Vagina (tissue), 2 donors: ENCODE data around the gene GRK5. TPM values are rescaled to one million over a fixed set of nuclear protein-coding genes. Genes with fewer than 3 reads are reported as not detected.

ENCODE experiments used
- DNase-seq, 2 donors: peaks; one replicate each; pipeline ENCODE4 v3.0.0-alpha.2; 2017; ENCODE audit errors: extremely low spot score in 2 of 2
- H3K27ac ChIP-seq: fragments of 200-600 bp; sonication (generic); one replicate; pipeline ENCODE4 v1.5.1; 2019
- H3K27me3 ChIP-seq: fragments of 200-600 bp; sonication (generic); one replicate; pipeline ENCODE4 v1.5.1; 2019
- H3K36me3 ChIP-seq, 2 donors: fragments of 200-600 bp; sonication (generic); one replicate each; pipeline ENCODE4 v1.5.1; 2017 to 2019
- H3K4me1 ChIP-seq: fragments of 200-600 bp; sonication (generic); one replicate; pipeline ENCODE4 v1.5.1; 2019
- H3K4me3 ChIP-seq, 2 donors: fragments of 200-600 bp; sonication (generic); 1 replicate in 1 of 2; 2 replicates in 1 of 2; pipeline ENCODE4 v1.5.1; 2016 to 2019
- H3K9me3 ChIP-seq: fragments of 200-600 bp; sonication (generic); one replicate; pipeline ENCODE4 v1.5.1; 2019
- POLR2A ChIP-seq, 2 donors: fragments of 450-650 bp; IDR thresholded peaks; one replicate each; pipeline ENCODE4 v1.6.1; 2017; ENCODE audit warnings: antibody characterized with exemption in 2 of 2, mild to moderate bottlenecking in 2 of 2, moderate library complexity in 2 of 2
- POLR2AphosphoS5 ChIP-seq, 2 donors: sonication (generic); formaldehyde crosslinking; IDR thresholded peaks; one replicate each; pipeline ENCODE4 v1.9.0; 2017; ENCODE audit warnings: antibody characterized with exemption in 2 of 2, mild to moderate bottlenecking in 2 of 2, low read depth in 1 of 2; ENCODE audit not compliant: insufficient read depth in 1 of 2
- intact Hi-C: fragments of 100-400 bp; cut with DNase I; formaldehyde crosslinking; loops from one replicate; pipeline ENCODE4 v1.15.1; 2023
- total RNA-seq: library from RNA; depleted of rRNA; stranded (reverse); fragments of >200 nt; gene quantifications from one replicate; pipeline ENCODE4 v1.2.3, GENCODE V29; 2016
- TF ChIP-seq, protein P1 (sequence below), 3 experiments: fragments of 450-650 bp in 2 of 3; fragments of 200-600 bp in 1 of 3; sonication (generic) in 1 of 3; IDR thresholded peaks; one replicate each; pipeline ENCODE4 v1.5.1; 2017 to 2019; ENCODE audit warnings: antibody characterized with exemption in 3 of 3, mild to moderate bottlenecking in 2 of 3, moderate library complexity in 2 of 3

GRK5 gene
- total RNA-seq, 1 donor from 2014 or later: 16.5 TPM

DNA sequence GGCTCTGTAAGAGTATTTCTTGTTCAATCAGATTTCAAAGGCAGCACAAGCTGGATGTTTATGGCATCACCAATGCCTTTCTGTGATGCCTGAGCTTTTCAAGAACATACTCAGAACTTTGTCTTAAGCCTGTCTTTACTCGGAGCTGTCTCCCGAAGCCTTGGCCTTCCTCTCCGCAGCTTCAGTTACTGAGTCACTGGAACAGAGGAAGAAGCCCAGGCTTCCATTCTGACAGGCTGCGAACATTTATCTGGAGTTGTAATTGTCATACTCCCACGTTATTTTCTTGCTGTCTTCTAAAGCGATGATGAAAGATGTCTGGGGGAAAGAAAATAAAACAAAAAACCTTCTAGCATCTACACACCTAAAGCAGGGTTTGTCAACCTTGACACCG, 43.9 kb downstream of the GRK5 start:
- TF ChIP-seq, protein P1, sequence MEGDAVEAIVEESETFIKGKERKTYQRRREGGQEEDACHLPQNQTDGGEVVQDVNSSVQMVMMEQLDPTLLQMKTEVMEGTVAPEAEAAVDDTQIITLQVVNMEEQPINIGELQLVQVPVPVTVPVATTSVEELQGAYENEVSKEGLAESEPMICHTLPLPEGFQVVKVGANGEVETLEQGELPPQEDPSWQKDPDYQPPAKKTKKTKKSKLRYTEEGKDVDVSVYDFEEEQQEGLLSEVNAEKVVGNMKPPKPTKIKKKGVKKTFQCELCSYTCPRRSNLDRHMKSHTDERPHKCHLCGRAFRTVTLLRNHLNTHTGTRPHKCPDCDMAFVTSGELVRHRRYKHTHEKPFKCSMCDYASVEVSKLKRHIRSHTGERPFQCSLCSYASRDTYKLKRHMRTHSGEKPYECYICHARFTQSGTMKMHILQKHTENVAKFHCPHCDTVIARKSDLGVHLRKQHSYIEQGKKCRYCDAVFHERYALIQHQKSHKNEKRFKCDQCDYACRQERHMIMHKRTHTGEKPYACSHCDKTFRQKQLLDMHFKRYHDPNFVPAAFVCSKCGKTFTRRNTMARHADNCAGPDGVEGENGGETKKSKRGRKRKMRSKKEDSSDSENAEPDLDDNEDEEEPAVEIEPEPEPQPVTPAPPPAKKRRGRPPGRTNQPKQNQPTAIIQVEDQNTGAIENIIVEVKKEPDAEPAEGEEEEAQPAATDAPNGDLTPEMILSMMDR (IDR thresholded peaks at IDR 0.05): no peak
- TF ChIP-seq POLR2AphosphoS5 (IDR thresholded peaks at IDR 0.05; ENCODE audit: insufficient read depth in 1 of 2, low read depth in 1 of 2): no peak
- no peak for TF ChIP-seq POLR2A (IDR thresholded peaks at IDR 0.05)
- Histone ChIP-seq H3K27ac (peak overlapping the region; percentile 85), H3K36me3 (no peaks in the 10 kb centered on the region), H3K27me3 (no peaks in the 10 kb centered on the region), H3K9me3 (no peaks in the 10 kb centered on the region), H3K4me1 (peaks cover 87% of the 10 kb centered on the region), H3K4me3 (no peak overlapping the region)
- no peak for DNase-seq
- intact Hi-C loops: loop anchor here (5.0 kb wide), 1 partner anchor 44 kb away; the partner anchor contains the start of gene GRK5

GRCh38 chr10:119252051-119252465, 44.7 kb downstream of the GRK5 start:
- no peaks in the 10 kb centered on the region for H3K36me3 ChIP-seq
- peak overlapping the region; percentile 85 for H3K27ac ChIP-seq
- H3K9me3 ChIP-seq: no peaks in the 10 kb centered on the region
- no peak overlapping the region for H3K4me3 ChIP-seq
- DNase-seq: no peak
- H3K27me3 ChIP-seq: no peaks in the 10 kb centered on the region
- TF ChIP-seq, protein P1 (IDR thresholded peaks at IDR 0.05): no peak
- TF ChIP-seq POLR2AphosphoS5 (IDR thresholded peaks at IDR 0.05; ENCODE audit: insufficient read depth in 1 of 2, low read depth in 1 of 2): no peak
- peaks cover 79% of the 10 kb centered on the region for H3K4me1 ChIP-seq
- intact Hi-C loops: loop anchor here (5.0 kb wide), 1 partner anchor 45 kb away; the partner anchor contains the start of gene GRK5

GRCh38 chr10:119252470-119253151, 45.2 kb downstream of the GRK5 start:
- TF ChIP-seq POLR2A (IDR thresholded peaks at IDR 0.05) (no peak), POLR2AphosphoS5 (IDR thresholded peaks at IDR 0.05; ENCODE audit: insufficient read depth in 1 of 2, low read depth in 1 of 2) (no peak)
- TF ChIP-seq, protein P1 (IDR thresholded peaks at IDR 0.05): no peak
- H3K36me3 ChIP-seq: no peaks in the 10 kb centered on the region
- no peak overlapping the region for H3K4me3 ChIP-seq
- no peaks in the 10 kb centered on the region for H3K9me3 ChIP-seq
- peak overlapping the region; percentile 85 for H3K27ac ChIP-seq
- no peak for DNase-seq
- intact Hi-C loops: loop anchor here (5.0 kb wide), 1 partner anchor 45 kb away; the partner anchor contains the start of gene GRK5
- peaks cover 74% of the 10 kb centered on the region for H3K4me1 ChIP-seq
- no peaks in the 10 kb centered on the region for H3K27me3 ChIP-seq

GRCh38 chr10:119253433-119254174, 46.2 kb downstream of the GRK5 start:
- no peaks in the 10 kb centered on the region for H3K9me3 ChIP-seq
- no peaks in the 10 kb centered on the region for H3K27me3 ChIP-seq
- peaks cover 64% of the 10 kb centered on the region for H3K4me1 ChIP-seq
- no peaks in the 10 kb centered on the region for H3K36me3 ChIP-seq
- intact Hi-C loops: loop anchor here (5.0 kb wide), 1 partner anchor 46 kb away; the partner anchor contains the start of gene GRK5
- peak overlapping the region; percentile 85 for H3K27ac ChIP-seq
- H3K4me3 ChIP-seq: no peak overlapping the region
- TF ChIP-seq POLR2A (IDR thresholded peaks at IDR 0.05) (no peak), POLR2AphosphoS5 (IDR thresholded peaks at IDR 0.05; ENCODE audit: insufficient read depth in 1 of 2, low read depth in 1 of 2) (peak; percentile 18 to 81)
- TF ChIP-seq, protein P1 (IDR thresholded peaks at IDR 0.05): no peak
- DNase-seq: no peak
